ENCODE results near the gene PDE2A.

The PDE2A gene

DNA sequence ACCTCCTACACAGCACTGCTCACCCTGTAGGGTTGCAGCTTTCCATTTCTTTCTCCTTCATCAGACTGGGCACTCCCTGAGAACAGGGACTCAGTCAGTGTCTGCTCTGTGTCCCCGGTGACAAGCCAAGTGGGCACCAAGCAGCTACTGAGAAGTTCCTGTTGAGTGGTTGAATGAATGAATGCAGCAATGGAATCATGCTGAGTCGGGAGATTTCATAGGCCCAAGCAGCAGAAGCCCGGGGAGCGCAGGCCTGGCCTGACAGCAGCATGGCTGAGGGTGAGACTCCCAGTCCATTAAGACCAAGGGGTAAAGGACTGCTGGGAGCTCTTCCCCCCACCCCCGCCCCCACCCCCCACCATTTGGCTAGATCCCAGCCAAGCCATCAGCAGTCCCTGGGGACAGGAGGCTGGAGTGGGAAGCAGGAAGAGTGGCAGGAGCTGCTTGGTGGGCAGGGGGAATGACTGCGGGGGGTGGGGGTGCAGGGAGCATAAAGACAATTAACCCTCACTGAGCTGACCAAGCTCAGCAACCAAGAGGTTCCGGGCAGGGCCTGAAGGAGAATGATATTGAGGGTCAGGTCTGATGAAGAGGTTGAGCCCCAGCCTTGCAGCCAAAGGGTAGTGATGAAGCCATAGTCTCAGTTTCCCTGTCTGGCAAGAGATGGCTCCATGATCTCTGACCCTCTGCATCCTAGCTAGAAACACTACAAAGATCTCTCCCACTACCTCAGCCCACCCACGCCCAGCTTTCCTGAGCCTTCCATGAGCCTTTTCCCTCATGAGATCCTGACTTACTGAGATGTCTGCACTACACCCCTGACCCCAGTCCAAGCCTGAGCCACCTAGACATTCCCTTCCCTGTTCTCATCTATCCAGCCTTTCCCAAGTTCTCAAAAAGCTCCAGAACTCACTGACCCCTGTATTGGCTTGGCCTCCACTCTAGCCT, 2.8 kb downstream of the PDE2A start:
- H3K36me3 ChIP-seq (ENCODE audit: control insufficient read depth, insufficient read depth, low read length), result no peaks in the 10 kb centered on the region
- no peak overlapping the region for H3K4me3 ChIP-seq (ENCODE audit: low read depth, low read length)
- peaks cover 34% of the 10 kb centered on the region for H3K27me3 ChIP-seq (ENCODE audit: control insufficient read depth, insufficient read depth, low read length)

GRCh38 chr11:72670041-72670440, 4.2 kb downstream of the PDE2A start:
- Histone ChIP-seq H3K9ac (ENCODE audit: low read depth, low read length) (no peak overlapping the region), H3K4me3 (ENCODE audit: low read depth, low read length) (no peak overlapping the region), H3K36me3 (ENCODE audit: control insufficient read depth, insufficient read depth, low read length) (no peaks in the 10 kb centered on the region), H3K27me3 (ENCODE audit: control insufficient read depth, insufficient read depth, low read length) (peaks cover 21% of the 10 kb centered on the region), H3K4me1 (ENCODE audit: control insufficient read depth, insufficient read depth, low read length) (peaks cover 15% of the 10 kb centered on the region; the same call in 1 of the 2 replicates), H3K27ac (ENCODE audit: low read depth, low read length) (no peak overlapping the region), H3K9me3 (ENCODE audit: control insufficient read depth, insufficient read depth, low read length) (peaks cover 11% of the 10 kb centered on the region; the same call in 1 of the 2 replicates)

More for the DNA sequence above, 2.8 kb downstream of the PDE2A start:
- H3K9me3 ChIP-seq (ENCODE audit: control insufficient read depth, insufficient read depth, low read length), result peaks cover 11% of the 10 kb centered on the region; the same call in 1 of the 2 replicates
- H3K9ac ChIP-seq (ENCODE audit: low read depth, low read length), result no peak overlapping the region
- no peak overlapping the region for H3K27ac ChIP-seq (ENCODE audit: low read depth, low read length)
- peaks cover 19% of the 10 kb centered on the region; the same call in 1 of the 2 replicates for H3K4me1 ChIP-seq (ENCODE audit: control insufficient read depth, insufficient read depth, low read length)

- peaks cover 15% of the 10 kb centered on the region for H3K27me3 ChIP-seq (ENCODE audit: control insufficient read depth, insufficient read depth, low read length)
These were observed 4.7 kb downstream of the PDE2A start for GRCh38 chr11:72669527-72669926.

DNA sequence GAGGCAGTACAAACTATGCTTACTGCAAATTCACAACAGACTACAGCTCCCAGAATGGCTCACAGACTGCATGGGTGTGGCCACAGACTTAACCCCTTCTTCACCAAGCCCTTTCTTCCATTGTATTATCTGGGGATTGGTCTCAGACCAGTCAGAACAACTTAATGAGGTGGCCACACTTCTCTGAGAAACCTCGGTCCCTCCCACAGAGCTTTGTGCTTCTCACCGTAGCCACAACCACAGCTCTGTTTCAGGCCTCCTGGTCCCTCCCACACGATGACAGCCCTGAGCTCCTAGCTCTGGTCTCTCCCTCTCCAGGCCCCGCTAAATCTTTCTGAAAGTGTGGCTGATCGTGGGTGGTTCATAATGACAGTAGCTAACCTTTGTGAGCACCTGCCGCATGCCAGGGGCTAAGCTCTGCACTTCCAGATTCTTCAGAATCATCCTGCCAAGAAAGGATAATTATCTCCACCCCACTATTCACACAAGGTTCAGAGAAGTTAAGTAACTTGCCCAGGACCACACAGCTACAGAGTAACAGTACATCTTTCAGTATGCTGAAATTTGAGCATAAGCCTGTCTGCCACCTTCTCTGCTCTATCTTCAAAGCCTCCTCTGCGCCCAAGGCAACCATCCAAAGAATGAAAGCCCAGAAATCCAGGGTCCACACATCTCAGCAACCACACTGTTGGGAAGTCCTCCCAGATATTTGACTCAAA, 5.4 kb downstream of the PDE2A start:
- Histone ChIP-seq H3K4me1 (ENCODE audit: control insufficient read depth, insufficient read depth, low read length) (peaks cover 5% of the 10 kb centered on the region; the same call in 1 of the 2 replicates), H3K9me3 (ENCODE audit: control insufficient read depth, insufficient read depth, low read length) (peaks cover 11% of the 10 kb centered on the region; the same call in 1 of the 2 replicates), H3K9ac (ENCODE audit: low read depth, low read length) (no peak overlapping the region), H3K36me3 (ENCODE audit: control insufficient read depth, insufficient read depth, low read length) (no peaks in the 10 kb centered on the region), H3K27ac (ENCODE audit: low read depth, low read length) (no peak overlapping the region), H3K4me3 (ENCODE audit: low read depth, low read length) (no peak overlapping the region), H3K27me3 (ENCODE audit: control insufficient read depth, insufficient read depth, low read length) (peaks cover 8% of the 10 kb centered on the region)

More at GRCh38 chr11:72669527-72669926, 4.7 kb downstream of the PDE2A start:
- H3K9ac ChIP-seq (ENCODE audit: low read depth, low read length), result no peak overlapping the region
- H3K4me1 ChIP-seq (ENCODE audit: control insufficient read depth, insufficient read depth, low read length), result peaks cover 11% of the 10 kb centered on the region; the same call in 1 of the 2 replicates
- peaks cover 11% of the 10 kb centered on the region; the same call in 1 of the 2 replicates for H3K9me3 ChIP-seq (ENCODE audit: control insufficient read depth, insufficient read depth, low read length)
- H3K4me3 ChIP-seq (ENCODE audit: low read depth, low read length), result no peak overlapping the region
- H3K36me3 ChIP-seq (ENCODE audit: control insufficient read depth, insufficient read depth, low read length), result no peaks in the 10 kb centered on the region
- no peak overlapping the region for H3K27ac ChIP-seq (ENCODE audit: low read depth, low read length)

DNA sequence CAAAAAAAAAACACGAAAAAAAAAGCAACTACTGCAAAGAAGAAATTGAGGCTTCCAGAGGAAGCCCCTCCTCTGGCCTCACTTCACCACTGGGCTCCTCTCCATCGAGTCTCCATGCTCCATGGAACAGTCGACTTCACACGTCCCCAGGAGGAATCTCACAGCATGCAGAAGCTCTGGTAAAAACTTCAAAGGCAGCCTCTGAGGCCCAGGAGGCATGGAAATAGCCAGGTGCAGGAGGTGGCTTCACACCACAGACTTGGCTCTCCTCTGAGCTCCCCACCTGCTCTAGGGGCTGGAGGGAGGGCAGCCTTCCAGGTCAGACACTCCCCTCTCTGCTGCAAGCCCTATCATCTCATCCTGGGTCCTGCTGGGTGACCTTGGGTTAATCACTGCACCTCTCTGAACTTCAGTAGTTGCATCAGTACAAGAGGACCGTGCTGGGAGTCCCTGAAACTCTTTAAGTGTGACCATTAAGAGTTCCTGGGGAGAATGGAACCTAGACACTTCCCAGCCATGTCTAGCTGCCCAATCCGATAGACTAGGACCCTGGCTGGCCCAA, 8.2 kb downstream of the PDE2A start:
- Histone ChIP-seq H3K9me3 (ENCODE audit: control insufficient read depth, insufficient read depth, low read length) (peaks cover 11% of the 10 kb centered on the region; the same call in 1 of the 2 replicates), H3K9ac (ENCODE audit: low read depth, low read length) (no peak overlapping the region), H3K36me3 (ENCODE audit: control insufficient read depth, insufficient read depth, low read length) (no peaks in the 10 kb centered on the region), H3K4me1 (ENCODE audit: control insufficient read depth, insufficient read depth, low read length) (peaks cover 4% of the 10 kb centered on the region; the same call in 1 of the 2 replicates), H3K27ac (ENCODE audit: low read depth, low read length) (no peak overlapping the region), H3K4me3 (ENCODE audit: low read depth, low read length) (no peak overlapping the region), H3K27me3 (ENCODE audit: control insufficient read depth, insufficient read depth, low read length) (no peaks in the 10 kb centered on the region)

GRCh38 chr11:72662036-72662435, 12.2 kb downstream of the PDE2A start:
- Histone ChIP-seq H3K9ac (ENCODE audit: low read depth, low read length) (no peak overlapping the region), H3K36me3 (ENCODE audit: control insufficient read depth, insufficient read depth, low read length) (no peaks in the 10 kb centered on the region), H3K4me1 (ENCODE audit: control insufficient read depth, insufficient read depth, low read length) (peaks cover under 1% of the 10 kb centered on the region; the same call in 1 of the 2 replicates), H3K4me3 (ENCODE audit: low read depth, low read length) (no peak overlapping the region), H3K27me3 (ENCODE audit: control insufficient read depth, insufficient read depth, low read length) (no peaks in the 10 kb centered on the region), H3K27ac (ENCODE audit: low read depth, low read length) (no peak overlapping the region), H3K9me3 (ENCODE audit: control insufficient read depth, insufficient read depth, low read length) (0 out of 2 replicates have a peak, but pooled peaks cover under 1% of the 10 kb centered on the region)

GRCh38 chr11:72661486-72661885, 12.7 kb downstream of the PDE2A start:
- Histone ChIP-seq H3K27me3 (ENCODE audit: control insufficient read depth, insufficient read depth, low read length) (no peaks in the 10 kb centered on the region), H3K36me3 (ENCODE audit: control insufficient read depth, insufficient read depth, low read length) (no peaks in the 10 kb centered on the region), H3K9me3 (ENCODE audit: control insufficient read depth, insufficient read depth, low read length) (no peaks in the 10 kb centered on the region), H3K27ac (ENCODE audit: low read depth, low read length) (no peak overlapping the region), H3K4me3 (ENCODE audit: low read depth, low read length) (no peak overlapping the region), H3K4me1 (ENCODE audit: control insufficient read depth, insufficient read depth, low read length) (peaks cover 5% of the 10 kb centered on the region; the same call in 1 of the 2 replicates), H3K9ac (ENCODE audit: low read depth, low read length) (no peak overlapping the region)

DNA sequence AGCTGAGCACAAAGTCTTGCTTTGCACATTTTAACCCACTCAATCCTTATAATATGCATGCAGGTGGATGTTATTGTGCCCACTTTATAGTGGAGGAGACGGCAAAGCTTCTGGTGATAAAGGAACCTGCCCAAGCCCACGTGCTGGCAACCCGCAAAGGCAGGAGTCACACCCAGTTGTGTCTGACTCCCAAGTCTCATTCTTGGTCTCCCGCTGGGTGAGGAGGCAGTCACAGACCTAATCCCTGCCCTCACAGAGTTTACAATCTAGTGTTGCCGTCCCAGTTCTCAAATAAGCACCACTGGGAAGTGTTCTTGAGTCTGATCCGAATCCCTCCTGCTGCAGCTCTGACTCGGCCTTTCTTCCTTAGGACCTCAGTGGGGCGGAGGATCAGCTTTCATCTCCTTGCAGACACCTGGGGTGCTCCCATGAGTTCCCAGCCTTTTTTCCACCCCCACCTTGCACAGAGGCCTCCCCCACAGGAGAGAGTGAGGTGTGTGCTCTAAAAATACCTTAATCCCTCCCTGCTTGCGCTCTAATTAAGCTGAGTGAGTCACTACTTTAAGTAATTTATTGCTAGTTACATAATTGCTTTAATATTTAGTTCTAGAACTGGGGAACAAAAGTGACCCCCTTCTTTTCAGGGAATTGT, 15.1 kb downstream of the PDE2A start:
- Histone ChIP-seq H3K36me3 (ENCODE audit: control insufficient read depth, insufficient read depth, low read length) (no peaks in the 10 kb centered on the region), H3K4me3 (ENCODE audit: low read depth, low read length) (no peak overlapping the region), H3K4me1 (ENCODE audit: control insufficient read depth, insufficient read depth, low read length) (peaks cover 5% of the 10 kb centered on the region; the same call in 1 of the 2 replicates), H3K9ac (ENCODE audit: low read depth, low read length) (no peak overlapping the region), H3K27ac (ENCODE audit: low read depth, low read length) (no peak overlapping the region), H3K9me3 (ENCODE audit: control insufficient read depth, insufficient read depth, low read length) (no peaks in the 10 kb centered on the region), H3K27me3 (ENCODE audit: control insufficient read depth, insufficient read depth, low read length) (no peaks in the 10 kb centered on the region)

DNA sequence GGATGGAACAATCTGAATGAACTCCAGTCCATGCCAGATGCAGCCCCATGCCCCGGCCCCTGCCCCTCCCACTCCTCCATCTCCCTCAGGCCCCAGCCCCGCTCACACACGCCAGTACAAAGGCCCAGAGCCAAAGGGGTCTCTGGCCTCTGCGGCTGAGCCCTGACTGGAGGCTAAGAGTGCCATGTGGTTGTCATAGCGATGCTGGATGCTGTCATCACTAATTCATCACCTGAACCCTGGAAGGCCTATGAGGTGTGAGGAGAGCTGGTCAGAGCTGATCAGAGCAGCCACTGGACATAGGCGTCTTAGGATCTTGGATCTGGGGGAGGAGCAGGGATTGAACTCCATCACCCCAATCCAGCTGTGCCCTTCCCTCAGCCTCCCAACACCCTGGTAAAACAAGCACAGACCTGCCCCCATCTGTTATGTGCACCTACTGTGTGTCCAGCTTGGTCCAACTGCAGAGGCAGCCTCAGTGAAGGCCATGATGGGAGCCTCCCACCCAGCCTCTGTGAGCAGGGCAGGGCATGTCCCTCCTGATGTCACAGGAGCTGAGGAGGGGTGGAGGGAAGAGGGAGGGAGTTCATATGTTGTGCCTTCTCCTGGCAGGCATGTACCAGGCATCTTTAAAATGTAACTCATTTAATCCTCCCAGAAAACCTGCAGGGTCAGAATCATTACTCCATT, 16.7 kb downstream of the PDE2A start:
- Histone ChIP-seq H3K9ac (ENCODE audit: low read depth, low read length) (no peak overlapping the region), H3K9me3 (ENCODE audit: control insufficient read depth, insufficient read depth, low read length) (no peaks in the 10 kb centered on the region), H3K4me3 (ENCODE audit: low read depth, low read length) (no peak overlapping the region), H3K4me1 (ENCODE audit: control insufficient read depth, insufficient read depth, low read length) (peaks cover 12% of the 10 kb centered on the region; the same call in 1 of the 2 replicates), H3K36me3 (ENCODE audit: control insufficient read depth, insufficient read depth, low read length) (no peaks in the 10 kb centered on the region), H3K27me3 (ENCODE audit: control insufficient read depth, insufficient read depth, low read length) (no peaks in the 10 kb centered on the region), H3K27ac (ENCODE audit: low read depth, low read length) (no peak overlapping the region)

All from HUES48 (cell line).